ENCODE measurements around the gene RHBDL3. TPM values are rescaled to one million over a fixed set of nuclear protein-coding genes. Genes with fewer than 3 reads are reported as not detected.

The RHBDL3 gene
- total RNA-seq, 1 experiment from 2014 or later: not detected

GRCh38 chr17:32269377-32269776, 3.7 kb downstream of the RHBDL3 start:
- no TSS peak for BruUV-seq (replicated peaks)
- Mint-ChIP-seq H3K4me3 (ENCODE audit: unreplicated experiment) (no peak overlapping the region), H3K4me1 (ENCODE audit: insufficient read depth, unreplicated experiment) (peaks cover 6% of the 10 kb centered on the region), H3K27me3 (ENCODE audit: insufficient read depth, unreplicated experiment) (peaks cover 77% of the 10 kb centered on the region), H3K27ac (ENCODE audit: low read depth, unreplicated experiment) (no peak overlapping the region), H3K36me3 (ENCODE audit: insufficient read depth, unreplicated experiment) (no peaks in the 10 kb centered on the region), H3K9me3 (ENCODE audit: unreplicated experiment) (no peaks in the 10 kb centered on the region)
- TF ChIP-seq CTCF (IDR thresholded peaks at IDR 0.05; ENCODE audit: unreplicated experiment): no peak
- ChIA-PET CTCF (interaction anchor here (0.5 to 0.6 kb wide), 2 partner anchors 24 to 143 kb away, joined by 3 to 4 read pairs; no protein-coding TSS in a partner anchor), POLR2A (interaction anchor here (1.6 kb wide), 1 partner anchor 44 kb away, joined by 3 read pairs; no protein-coding TSS in a partner anchor)
- intact Hi-C loops (cut with micrococcal nuclease): no loop called here
- DNase-seq (ENCODE audit: unreplicated experiment): no peak

- Mint-ChIP-seq H3K4me3 (ENCODE audit: unreplicated experiment) (no peak overlapping the region), H3K27ac (ENCODE audit: low read depth, unreplicated experiment) (no peak overlapping the region), H3K27me3 (ENCODE audit: insufficient read depth, unreplicated experiment) (peaks cover 63% of the 10 kb centered on the region), H3K4me1 (ENCODE audit: insufficient read depth, unreplicated experiment) (peaks cover 12% of the 10 kb centered on the region), H3K9me3 (ENCODE audit: unreplicated experiment) (no peaks in the 10 kb centered on the region), H3K36me3 (ENCODE audit: insufficient read depth, unreplicated experiment) (no peaks in the 10 kb centered on the region)
- CTCF ChIA-PET: interaction anchor here (0.7 to 1.5 kb wide), 4 partner anchors 45 to 138 kb away, joined by 3 to 5 read pairs (median 3); no protein-coding TSS in a partner anchor
- POLR2A ChIA-PET: interaction anchor here (1.2 kb wide), 1 partner anchor 69 kb away, joined by 3 read pairs; no protein-coding TSS in a partner anchor
- TF ChIP-seq CTCF (IDR thresholded peaks at IDR 0.05; ENCODE audit: unreplicated experiment): no peak
- intact Hi-C loops (cut with micrococcal nuclease): no loop called here
- no TSS peak for BruUV-seq (replicated peaks)
- DNase-seq (ENCODE audit: unreplicated experiment): no peak
Measured at GRCh38 chr17:32271844-32272243, 6.2 kb downstream of the RHBDL3 start.

- POLR2A ChIA-PET: no interaction called here
- peaks cover 6% of the 10 kb centered on the region for H3K4me1 Mint-ChIP-seq (ENCODE audit: insufficient read depth, unreplicated experiment)
- H3K27ac Mint-ChIP-seq (ENCODE audit: low read depth, unreplicated experiment): no peak overlapping the region
- no peaks in the 10 kb centered on the region for H3K36me3 Mint-ChIP-seq (ENCODE audit: insufficient read depth, unreplicated experiment)
- H3K27me3 Mint-ChIP-seq (ENCODE audit: insufficient read depth, unreplicated experiment): peaks cover 40% of the 10 kb centered on the region
- H3K4me3 Mint-ChIP-seq (ENCODE audit: unreplicated experiment): no peak overlapping the region
- intact Hi-C loops (cut with micrococcal nuclease): no loop called here
- no TSS peak for BruUV-seq (replicated peaks)
- DNase-seq (ENCODE audit: unreplicated experiment): no peak
- TF ChIP-seq CTCF (IDR thresholded peaks at IDR 0.05; ENCODE audit: unreplicated experiment): no peak
- no peaks in the 10 kb centered on the region for H3K9me3 Mint-ChIP-seq (ENCODE audit: unreplicated experiment)
- CTCF ChIA-PET: interaction anchor here (0.9 kb wide), 2 partner anchors 13 to 21 kb away, joined by 3 read pairs; no protein-coding TSS in a partner anchor
Measured at GRCh38 chr17:32274101-32274500, 8.5 kb downstream of the RHBDL3 start.

- POLR2A ChIA-PET: no interaction called here
- Mint-ChIP-seq H3K27me3 (ENCODE audit: insufficient read depth, unreplicated experiment) (peaks cover 35% of the 10 kb centered on the region), H3K27ac (ENCODE audit: low read depth, unreplicated experiment) (no peak overlapping the region), H3K36me3 (ENCODE audit: insufficient read depth, unreplicated experiment) (no peaks in the 10 kb centered on the region), H3K4me3 (ENCODE audit: unreplicated experiment) (no peak overlapping the region), H3K4me1 (ENCODE audit: insufficient read depth, unreplicated experiment) (peaks cover 6% of the 10 kb centered on the region), H3K9me3 (ENCODE audit: unreplicated experiment) (no peaks in the 10 kb centered on the region)
- BruUV-seq (replicated peaks): no TSS peak
- no peak for DNase-seq (ENCODE audit: unreplicated experiment)
- intact Hi-C loops (cut with micrococcal nuclease): no loop called here
- TF ChIP-seq CTCF (IDR thresholded peaks at IDR 0.05; ENCODE audit: unreplicated experiment): no peak
- CTCF ChIA-PET: interaction anchor here (0.9 kb wide), 1 partner anchor 22 kb away, joined by 3 read pairs; no protein-coding TSS in a partner anchor
Measured at GRCh38 chr17:32274643-32275042, 9.0 kb downstream of the RHBDL3 start.
